HepG2 (cell line): Measurements from ENCODE around the gene TTLL7. TPM values are rescaled to one million over a fixed set of nuclear protein-coding genes. Genes with fewer than 3 reads are reported as not detected.

Source experiments
- ATAC-seq: fragments of 200-7000 bp; cut with Tn5 transposase; 3 replicates; pipeline ENCODE4 v1.9.1; 2020; ENCODE audit warnings: mild to moderate bottlenecking, moderate library complexity
- BruUV-seq: library from RNA; stranded (reverse); fragments of 400-500 nt; replicated peaks from 2 replicates; lab custom pipeline; 2021; lab: Mats Ljungman, UMichigan
- CTCF ChIA-PET: fragments of 300-600 bp; formaldehyde crosslinking; extraction: SDS; loops from one replicate; lab custom pipeline; 2021; ENCODE audit warnings: low total read pairs, inconsistent platforms, low intra/inter-chr PET ratio; lab: Yijun Ruan, JAX
- POLR2A ChIA-PET: fragments of 350-600 bp; sonication (Branson Sonifier 250); formaldehyde crosslinking; loops from one replicate; lab custom pipeline; 2020; ENCODE audit warnings: antibody characterized with exemption, inconsistent platforms; lab: Yijun Ruan, JAX
- DNase-seq: peaks from one replicate; pipeline ENCODE4 v3.0.0-alpha.2; 2015; ENCODE audit warnings: low spot score
- FAIRE-seq: peaks from 3 replicates; lab custom pipeline; 2011; peaks lifted over from hg19 to GRCh38; lab: Jason Lieb, UNC
- H2AFZ ChIP-seq: one replicate; pipeline ENCODE4 v1.6.1; 2011; ENCODE audit warnings: low read length, inconsistent platforms
- H3K27ac ChIP-seq: fragments of 300-600 bp; 3 replicates; pipeline ENCODE4 v1.8.0; 2011; ENCODE audit warnings: mixed run types, mild to moderate bottlenecking, mixed read lengths, low read length, inconsistent platforms; ENCODE audit not compliant: insufficient read depth; ENCODE audit errors: extremely low read length
- H3K27me3 ChIP-seq, 2 experiments: fragments of 200-600 bp in 1 of 2; 2 replicates in 1 of 2; 3 replicates in 1 of 2; pipeline versions ENCODE4 v1.6.0 to v1.8.0; 2011; ENCODE audit warnings: low read length in 2 of 2, mild to moderate bottlenecking in 2 of 2, moderate library complexity in 2 of 2, inconsistent platforms in 1 of 2; ENCODE audit not compliant: insufficient read depth in 2 of 2, control insufficient read depth in 1 of 2
- H3K36me3 ChIP-seq, 2 experiments: fragments of 200-600 bp in 1 of 2; replicated peaks in 1 of 2; 2 replicates in 1 of 2; 3 replicates in 1 of 2; pipeline versions ENCODE4 v1.5.1 to v1.8.0; 2011; ENCODE audit warnings: low read length in 2 of 2, inconsistent platforms in 1 of 2; ENCODE audit not compliant: insufficient read depth in 2 of 2, control insufficient read depth in 1 of 2
- H3K4me1 ChIP-seq: 2 replicates; pipeline ENCODE4 v1.5.1; 2012; ENCODE audit warnings: low read length, inconsistent platforms; ENCODE audit not compliant: insufficient read depth
- H3K4me2 ChIP-seq: 2 replicates; pipeline ENCODE4 v1.6.0; 2011; ENCODE audit warnings: low read depth, low read length, inconsistent platforms
- H3K4me3 ChIP-seq, 3 experiments: fragments of 200-600 bp in 1 of 3; sonication (generic), shearing (Covaris generic) in 1 of 3; replicated peaks in 1 of 3; 2 replicates each; pipeline ENCODE4 v1.5.1; 2011 to 2016; ENCODE audit warnings: low read length in 3 of 3, inconsistent platforms in 2 of 3, low read depth in 2 of 3, mild to moderate bottlenecking in 2 of 3, control low read depth in 1 of 3, mixed read lengths in 1 of 3; ENCODE audit not compliant: insufficient read depth in 1 of 3
- H3K79me2 ChIP-seq: one replicate; pipeline ENCODE4 v1.6.1; 2011; ENCODE audit warnings: low read length, inconsistent platforms; ENCODE audit not compliant: insufficient read depth
- H3K9ac ChIP-seq: 2 replicates; pipeline ENCODE4 v1.6.0; 2011; ENCODE audit warnings: mild to moderate bottlenecking, low read depth, low read length, inconsistent platforms; ENCODE audit not compliant: insufficient read depth
- H3K9me3 ChIP-seq: 2 replicates; pipeline ENCODE4 v1.5.1; 2012; ENCODE audit warnings: mild to moderate bottlenecking, low read length
- H4K20me1 ChIP-seq: 2 replicates; pipeline ENCODE4 v1.6.0; 2011; ENCODE audit warnings: inconsistent platforms, mild to moderate bottlenecking, low read length, moderate library complexity; ENCODE audit not compliant: insufficient read depth
- ARNT2 ChIP-seq: sonication (generic); formaldehyde crosslinking; IDR thresholded peaks from 2 replicates; pipeline ENCODE4 v1.8.0; 2022; ENCODE audit warnings: mild to moderate bottlenecking, low read depth, missing genetic modification reagents, moderate library complexity
- FOXK2 ChIP-seq: fragments of 450-650 bp; IDR thresholded peaks from 2 replicates; pipeline ENCODE4 v1.6.1; 2016
- FOXP1 ChIP-seq, 2 experiments: fragments of 450-650 bp in 1 of 2; IDR thresholded peaks; 2 replicates each; pipeline ENCODE4 v1.6.1; 2017 to 2018; ENCODE audit warnings: antibody characterized with exemption in 1 of 2
- HDAC2 ChIP-seq: sonication (generic); formaldehyde crosslinking; IDR thresholded peaks from 2 replicates; pipeline ENCODE4 v1.4.0; 2020; ENCODE audit warnings: missing genetic modification reagents
- HNRNPLL ChIP-seq: fragments of 200-400 bp; formaldehyde crosslinking; IDR thresholded peaks from 2 replicates; pipeline ENCODE4 v1.6.1; 2017; ENCODE audit warnings: mild to moderate bottlenecking, low read depth, low read length; ENCODE audit not compliant: poor library complexity, severe bottlenecking
- HOMEZ ChIP-seq: IDR thresholded peaks from 2 replicates; pipeline ENCODE4 v1.6.1; 2016; ENCODE audit warnings: low read depth
- IRF9 ChIP-seq: sonication (generic); formaldehyde crosslinking; IDR thresholded peaks from 2 replicates; pipeline ENCODE4 v1.8.0; 2022; ENCODE audit warnings: missing genetic modification reagents, mild to moderate bottlenecking, borderline replicate concordance
- KLF15 ChIP-seq: sonication (generic); formaldehyde crosslinking; IDR thresholded peaks from 2 replicates; pipeline ENCODE4 v1.8.1; 2023; ENCODE audit warnings: borderline replicate concordance, mild to moderate bottlenecking, inconsistent platforms, missing genetic modification reagents, mixed read lengths
- MXD4 ChIP-seq: IDR thresholded peaks from 2 replicates; pipeline ENCODE4 v1.6.1; 2016; ENCODE audit warnings: mild to moderate bottlenecking, missing biosample characterization, missing genetic modification reagents
- MXI1 ChIP-seq: IDR thresholded peaks from 3 replicates; pipeline ENCODE4 v1.6.1; 2012; ENCODE audit warnings: low read depth, low read length, inconsistent platforms, borderline replicate concordance
- PTBP1 ChIP-seq: fragments of 200-400 bp; formaldehyde crosslinking; IDR thresholded peaks from 2 replicates; pipeline ENCODE4 v1.6.1; 2018; ENCODE audit warnings: low read length, low read depth; ENCODE audit not compliant: poor library complexity, severe bottlenecking
- RNF2 ChIP-seq: fragments of 450-650 bp; conservative IDR thresholded peaks from 2 replicates; pipeline ENCODE4 v1.6.1; 2016; ENCODE audit warnings: low read depth
- SMARCE1 ChIP-seq: fragments of 450-650 bp; IDR thresholded peaks from 2 replicates; pipeline ENCODE4 v1.6.1; 2017; ENCODE audit warnings: borderline replicate concordance
- SNRNP70 ChIP-seq: fragments of 200-400 bp; formaldehyde crosslinking; IDR thresholded peaks from 2 replicates; pipeline ENCODE4 v1.6.1; 2017; ENCODE audit warnings: mild to moderate bottlenecking, low read depth, low read length, moderate library complexity
- TCF7 ChIP-seq: sonication (generic); IDR thresholded peaks from 2 replicates; pipeline ENCODE4 v1.6.1; 2016; ENCODE audit warnings: antibody characterized with exemption, low read depth
- TRIM24 ChIP-seq: sonication (generic); formaldehyde crosslinking; IDR thresholded peaks from 2 replicates; pipeline ENCODE4 v1.8.0; 2022; ENCODE audit warnings: mild to moderate bottlenecking, missing genetic modification reagents
- ZNF710 ChIP-seq: sonication (generic); formaldehyde crosslinking; IDR thresholded peaks from 2 replicates; pipeline ENCODE4 v1.5.0; 2020; ENCODE audit warnings: mild to moderate bottlenecking, missing genetic modification reagents, borderline replicate concordance
- WGBS: methylation state at CpG from one replicate; pipeline ENCODE4 v1.1.6; 2017; ENCODE audit warnings: low lambda C conversion rate; 5-methylcytosine and 5-hydroxymethylcytosine counted together
- in situ Hi-C: cut with HindIII; loops from 2 replicates; pipeline ENCODE4 v1.10.0; 2017; ENCODE audit warnings: low pct_unique_long_range_greater_than_20kb; ENCODE audit not compliant: extremely low pct_ligation_motif_present
- intact Hi-C: fragments of 100-400 bp; cut with micrococcal nuclease; formaldehyde crosslinking; loops from one replicate; pipeline ENCODE4 v1.10.0; 2022; ENCODE audit not compliant: unreplicated experiment
- polyA plus RNA-seq, 8 experiments: library from polyadenylated mRNA; depleted of rRNA in 3 of 8; stranded (reverse) in 7 of 8; unstranded in 1 of 8; fragments of >200 nt; fragmentation: Illumina TruSeq in 4 of 8; extraction: Trizol in 4 of 8; gene quantifications; 2 replicates each; pipeline versions ENCODE4 v1.2.1 to v1.2.3, GENCODE V29; 2011 to 2016; ENCODE audit warnings: low read depth in 4 of 8, missing spikeins in 1 of 8, mixed read lengths in 1 of 8; ENCODE audit not compliant: insufficient read depth in 1 of 8
- total RNA-seq, 5 experiments: library from RNA; depleted of rRNA; stranded (reverse); fragments of >200 nt; fragmentation: Illumina TruSeq; extraction: Trizol; gene quantifications; 2 replicates each; pipeline ENCODE4 v1.2.3, GENCODE V29; 2016; ENCODE audit warnings: low read depth in 1 of 5

Gene TTLL7
- total and polyA plus RNA-seq, 2 of the 13 experiments (the other 11 are each of a cell fraction or from before 2014, with no cell fraction given): 0.07 to 0.22 TPM

DNA sequence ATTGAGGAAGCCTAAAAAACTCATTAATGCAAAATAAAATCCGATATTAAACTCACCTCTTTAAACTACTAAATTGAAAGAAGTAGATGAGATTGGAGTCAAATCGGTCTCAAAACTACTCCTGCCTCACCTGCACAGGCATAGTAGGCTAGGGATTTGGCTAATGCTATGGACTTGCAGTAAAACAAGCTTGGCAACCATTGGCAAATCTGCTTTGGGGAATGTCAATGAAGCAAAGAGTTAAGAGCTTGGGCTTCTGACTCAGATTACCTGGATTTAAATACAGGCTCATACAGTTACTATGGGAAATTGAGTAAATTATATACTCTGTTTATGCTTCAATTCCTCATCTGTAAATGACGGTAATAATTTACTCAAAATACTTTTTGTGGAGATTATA lies 111.4 kb downstream of the TTLL7 start:
- no TSS peak for BruUV-seq
- in situ Hi-C loops: no loop called here
- ChIA-PET POLR2A (no interaction called here), CTCF (no interaction called here)
- H3K9me3 ChIP-seq: no peaks in the 10 kb centered on the region
- ATAC-seq: no peak
- intact Hi-C loops: no loop called here
- 6% methylated on average over 3 of the region's 3 CpGs for WGBS
- DNase-seq: no peak
- no peak overlapping the region for H3K4me3 ChIP-seq
- no peak overlapping the region for H2AFZ ChIP-seq
- H3K4me1 ChIP-seq: no peaks in the 10 kb centered on the region
- H3K4me2 ChIP-seq: no peak overlapping the region
- H3K79me2 ChIP-seq: no peaks in the 10 kb centered on the region
- FAIRE-seq: no peak
- no peaks in the 10 kb centered on the region for H4K20me1 ChIP-seq
- no peak overlapping the region for H3K27ac ChIP-seq
- H3K9ac ChIP-seq: no peak overlapping the region
- no peaks in the 10 kb centered on the region for H3K27me3 ChIP-seq
- TF ChIP-seq KLF15 (CRISPR knock-in tag) (no peak), PTBP1 (no peak), TCF7 (no peak), MXD4 (no peak), FOXP1 (IDR thresholded peaks at IDR 0.05) (no peak), FOXP1 (CRISPR knock-in tag; IDR thresholded peaks at IDR 0.05) (no peak), HOMEZ (CRISPR knock-in tag) (no peak), FOXK2 (no peak)
- H3K36me3 ChIP-seq: no peaks in the 10 kb centered on the region

- DNase-seq: no peak
- Histone ChIP-seq H3K27me3 (no peaks in the 10 kb centered on the region), H3K4me1 (no peaks in the 10 kb centered on the region), H3K27ac (no peak overlapping the region), H3K36me3 (no peaks in the 10 kb centered on the region), H3K4me3 (no peak overlapping the region), H3K4me2 (no peak overlapping the region), H4K20me1 (no peaks in the 10 kb centered on the region), H3K79me2 (no peaks in the 10 kb centered on the region), H3K9ac (no peak overlapping the region), H2AFZ (no peak overlapping the region), H3K9me3 (no peaks in the 10 kb centered on the region)
- no peak for ATAC-seq
- ChIA-PET POLR2A (no interaction called here), CTCF (no interaction called here)
- intact Hi-C loops: no loop called here
- BruUV-seq: no TSS peak
- in situ Hi-C loops: no loop called here
- FAIRE-seq: no peak
- TF ChIP-seq HNRNPLL: no peak
- TF ChIP-seq TRIM24 (CRISPR knock-in tag): no peak
- no peak for TF ChIP-seq RNF2
- no peak for TF ChIP-seq ZNF710 (CRISPR knock-in tag)
- no peak for TF ChIP-seq SNRNP70
- TF ChIP-seq IRF9 (CRISPR knock-in tag): no peak
- no peak for TF ChIP-seq MXI1
- no peak for TF ChIP-seq HDAC2 (CRISPR knock-in tag)
- no peak for TF ChIP-seq SMARCE1
- TF ChIP-seq ARNT2: no peak
Measured at GRCh38 chr1:83883979-83884378, 115.0 kb downstream of the TTLL7 start.
